ENCODE measurements around the gene IRF2BP2.

- TF ChIP-seq CTCF (IDR thresholded peaks at IDR 0.05; ENCODE audit: insufficient read depth, low read length, poor library complexity, severe bottlenecking) (no peak), EZH2phosphoT487 (conservative IDR thresholded peaks at IDR 0.05; ENCODE audit: low read length) (no peak)
Measured at GRCh38 chr1:234638832-234639799, 29.1 kb upstream of the IRF2BP2 start.
